Activated naive CD4-positive, alpha-beta T cell treated with anti-CD3 and anti-CD28 coated beads, Interleukin-2, amount 50 U/mL, for 24 hours (primary cell): ENCODE data around the gene FAM227B.
"Not testable (repeated sequence)": the region's sequence is repeated elsewhere in the genome, so short reads cannot be mapped to it uniquely, and the experiment has no call there.

Experiments used
- H3K27ac Mint-ChIP-seq: one replicate; pipeline ENCODE4 v1.8.0; 2021; ENCODE audit warnings: mild to moderate bottlenecking, mixed read lengths
- H3K27me3 Mint-ChIP-seq: one replicate; pipeline ENCODE4 v1.8.0; 2021; ENCODE audit warnings: mixed read lengths
- H3K36me3 Mint-ChIP-seq: one replicate; pipeline ENCODE4 v1.8.0; 2021; ENCODE audit warnings: mixed read lengths
- H3K4me1 Mint-ChIP-seq: one replicate; pipeline ENCODE4 v1.8.0; 2021; ENCODE audit warnings: mixed read lengths
- H3K4me3 Mint-ChIP-seq: one replicate; pipeline ENCODE4 v1.8.0; 2021; ENCODE audit warnings: mild to moderate bottlenecking, mixed read lengths
- H3K9me3 Mint-ChIP-seq: one replicate; pipeline ENCODE4 v1.8.0; 2021; ENCODE audit warnings: mixed read lengths

The FAM227B gene

GRCh38 chr15:49412797-49413196, 207.8 kb downstream of the FAM227B start:
- Mint-ChIP-seq H3K4me3 (no peak overlapping the region), H3K27me3 (peaks cover 5% of the 10 kb centered on the region), H3K27ac (no peak overlapping the region), H3K9me3 (no peaks in the 10 kb centered on the region), H3K4me1 (no peaks in the 10 kb centered on the region), H3K36me3 (peaks cover 1% of the 10 kb centered on the region)

DNA sequence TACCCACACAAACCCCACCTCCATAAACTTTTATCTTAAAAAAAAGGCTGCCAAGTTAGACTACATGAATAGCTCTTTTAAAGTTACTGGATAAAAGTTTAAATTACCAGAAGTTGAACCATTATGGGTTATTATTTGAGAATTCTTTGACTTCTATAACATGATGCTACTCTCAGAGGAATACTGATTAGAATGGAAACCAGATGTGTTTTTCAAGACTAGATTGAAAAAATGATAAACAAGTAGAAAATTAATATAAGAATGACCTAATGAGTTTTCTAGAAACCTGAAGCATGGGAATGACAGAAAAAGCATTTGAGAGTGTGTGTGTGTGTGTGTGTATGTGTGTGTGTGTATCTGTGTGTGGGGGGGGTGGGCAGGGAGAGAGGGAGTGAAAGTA, 210.0 kb downstream of the FAM227B start:
- no peak overlapping the region for H3K4me3 Mint-ChIP-seq
- H3K27me3 Mint-ChIP-seq, result peaks cover 7% of the 10 kb centered on the region
- peaks cover 1% of the 10 kb centered on the region for H3K36me3 Mint-ChIP-seq
- H3K9me3 Mint-ChIP-seq, result no peaks in the 10 kb centered on the region
- no peaks in the 10 kb centered on the region for H3K4me1 Mint-ChIP-seq
- no peak overlapping the region for H3K27ac Mint-ChIP-seq

DNA sequence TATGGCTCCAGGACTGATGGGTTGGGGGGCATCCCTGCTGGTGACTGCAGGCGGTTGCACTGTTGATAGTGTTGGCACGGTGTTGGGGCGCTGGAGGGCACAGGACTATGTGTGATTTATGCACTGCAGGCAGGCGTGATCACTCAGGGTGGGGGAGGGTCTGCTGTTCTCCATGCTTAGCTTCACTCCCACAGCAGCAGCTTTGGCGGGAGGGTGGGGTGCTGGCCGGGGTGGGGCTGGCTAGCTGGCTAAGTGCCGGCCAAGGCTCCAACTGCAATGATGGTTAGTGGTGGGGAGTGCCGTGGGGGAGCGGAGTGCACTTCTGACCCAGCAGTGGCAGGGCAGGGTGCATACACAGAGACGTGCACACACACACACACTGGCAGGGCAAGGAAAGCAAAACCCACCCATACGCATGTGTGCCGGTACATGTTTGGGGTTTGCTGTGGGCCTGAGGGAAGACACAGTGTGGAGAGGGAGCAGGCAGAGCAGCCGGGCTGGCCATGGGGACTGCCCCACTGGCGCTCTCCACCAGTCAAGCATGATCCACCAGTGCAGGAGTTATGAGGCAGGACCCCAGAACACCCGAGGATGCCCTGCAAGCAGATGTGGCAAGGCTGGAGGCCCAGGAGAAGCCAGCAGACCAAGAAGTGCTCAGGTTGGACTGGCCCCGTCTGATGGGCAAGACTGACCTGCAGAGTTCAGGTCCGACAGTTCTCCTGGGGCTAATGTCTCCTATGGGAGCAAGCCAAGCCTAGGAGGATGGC, 214.1 kb downstream of the FAM227B start:
- H3K27me3 Mint-ChIP-seq, result peaks cover 4% of the 10 kb centered on the region

GRCh38 chr15:49402515-49403296, 217.9 kb downstream of the FAM227B start:
- not testable (repeated sequence) for H3K4me3 Mint-ChIP-seq, H3K9me3 Mint-ChIP-seq, H3K27me3 Mint-ChIP-seq, H3K4me1 Mint-ChIP-seq, H3K27ac Mint-ChIP-seq, H3K36me3 Mint-ChIP-seq

More for the DNA sequence above, 214.1 kb downstream of the FAM227B start:
- no peaks in the 10 kb centered on the region for H3K36me3 Mint-ChIP-seq
- H3K4me1 Mint-ChIP-seq, result no peaks in the 10 kb centered on the region
- H3K9me3 Mint-ChIP-seq, result no peaks in the 10 kb centered on the region
- H3K4me3 Mint-ChIP-seq, result no peak overlapping the region
- H3K27ac Mint-ChIP-seq, result no peak overlapping the region

GRCh38 chr15:49387471-49387870, 233.1 kb downstream of the FAM227B start:
- no peaks in the 10 kb centered on the region for H3K4me1 Mint-ChIP-seq
- no peak overlapping the region for H3K27ac Mint-ChIP-seq
- peaks cover 3% of the 10 kb centered on the region for H3K36me3 Mint-ChIP-seq
- peaks cover 4% of the 10 kb centered on the region for H3K27me3 Mint-ChIP-seq
- no peak overlapping the region for H3K4me3 Mint-ChIP-seq
- H3K9me3 Mint-ChIP-seq, result peaks cover 13% of the 10 kb centered on the region

- Mint-ChIP-seq H3K9me3 (peaks cover 13% of the 10 kb centered on the region), H3K4me1 (no peaks in the 10 kb centered on the region), H3K4me3 (no peak overlapping the region), H3K36me3 (peaks cover 6% of the 10 kb centered on the region), H3K27ac (no peak overlapping the region), H3K27me3 (peaks cover 5% of the 10 kb centered on the region)
Measured at GRCh38 chr15:49383266-49383665, 237.4 kb downstream of the FAM227B start.

DNA sequence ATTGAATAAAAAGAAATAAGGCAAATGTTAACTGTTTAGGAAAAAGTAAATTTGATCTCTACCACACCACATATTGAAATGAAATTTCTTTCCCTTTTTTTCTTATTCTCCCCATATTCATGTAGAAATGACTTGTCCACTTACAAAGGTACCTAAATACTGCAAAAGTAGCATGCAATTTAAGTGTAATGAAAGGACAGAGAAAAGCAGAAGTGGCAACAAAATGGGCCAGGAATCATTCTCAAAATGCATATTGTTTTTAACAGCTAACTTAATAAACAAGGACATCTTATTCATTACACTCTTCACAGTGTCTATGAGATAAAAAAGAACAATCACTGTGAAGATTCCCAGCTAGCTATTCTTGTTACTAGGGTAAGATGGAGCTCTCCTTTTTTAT, 238.2 kb downstream of the FAM227B start:
- H3K27ac Mint-ChIP-seq, result no peak overlapping the region
- H3K9me3 Mint-ChIP-seq, result peaks cover 11% of the 10 kb centered on the region
- H3K36me3 Mint-ChIP-seq, result peaks cover 6% of the 10 kb centered on the region
- no peak overlapping the region for H3K4me3 Mint-ChIP-seq
- H3K27me3 Mint-ChIP-seq, result peaks cover 5% of the 10 kb centered on the region
- H3K4me1 Mint-ChIP-seq, result no peaks in the 10 kb centered on the region

DNA sequence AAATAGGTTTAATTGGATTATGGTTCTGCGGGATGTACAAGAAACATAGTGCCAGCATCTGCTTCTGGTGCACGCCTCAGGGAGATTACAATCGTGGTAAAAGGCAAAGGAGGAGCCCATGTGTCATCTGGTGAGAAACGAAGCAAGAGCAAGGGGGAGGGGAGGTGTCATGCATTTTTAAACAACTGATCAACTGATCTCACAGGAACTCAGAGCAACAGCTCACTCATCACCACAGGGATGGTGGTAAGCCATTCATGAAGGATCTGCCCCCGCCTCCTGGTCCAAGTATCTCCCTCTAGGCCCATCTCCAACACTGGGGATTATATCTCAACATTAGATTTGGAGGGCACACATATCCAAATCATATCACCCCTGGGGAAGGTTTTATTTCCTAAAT, 239.7 kb downstream of the FAM227B start:
- Mint-ChIP-seq H3K9me3 (no peaks in the 10 kb centered on the region), H3K36me3 (peaks cover 6% of the 10 kb centered on the region), H3K4me1 (no peaks in the 10 kb centered on the region), H3K27me3 (peaks cover 4% of the 10 kb centered on the region), H3K4me3 (no peak overlapping the region), H3K27ac (no peak overlapping the region)

DNA sequence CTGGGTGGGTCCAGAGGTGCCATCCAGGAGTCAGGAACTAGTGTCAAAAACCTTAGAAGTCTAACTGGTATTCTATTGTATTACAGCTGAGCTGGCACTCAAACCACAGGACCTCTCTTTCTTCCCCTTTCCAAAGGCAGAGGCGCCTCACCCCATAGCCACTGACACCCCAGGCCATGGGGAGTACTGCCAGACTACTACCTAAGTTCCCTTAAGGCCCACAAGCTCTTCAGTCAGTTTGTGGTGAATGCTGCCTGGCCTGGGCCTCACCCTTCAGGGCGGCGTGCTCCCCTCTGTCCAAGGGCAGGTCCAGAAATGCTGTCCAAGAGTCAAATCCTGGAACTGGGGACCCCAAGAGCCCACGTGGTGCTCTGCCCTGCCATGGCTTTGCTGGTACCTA, 240.6 kb downstream of the FAM227B start:
- Mint-ChIP-seq H3K9me3 (no peaks in the 10 kb centered on the region), H3K36me3 (peaks cover 3% of the 10 kb centered on the region), H3K4me3 (no peak overlapping the region), H3K27me3 (peaks cover 4% of the 10 kb centered on the region), H3K4me1 (no peaks in the 10 kb centered on the region), H3K27ac (no peak overlapping the region)

GRCh38 chr15:49372366-49372765, 248.3 kb downstream of the FAM227B start:
- Mint-ChIP-seq H3K4me1 (no peaks in the 10 kb centered on the region), H3K9me3 (no peaks in the 10 kb centered on the region), H3K36me3 (no peaks in the 10 kb centered on the region), H3K27ac (no peak overlapping the region), H3K4me3 (no peak overlapping the region), H3K27me3 (no peaks in the 10 kb centered on the region)

DNA sequence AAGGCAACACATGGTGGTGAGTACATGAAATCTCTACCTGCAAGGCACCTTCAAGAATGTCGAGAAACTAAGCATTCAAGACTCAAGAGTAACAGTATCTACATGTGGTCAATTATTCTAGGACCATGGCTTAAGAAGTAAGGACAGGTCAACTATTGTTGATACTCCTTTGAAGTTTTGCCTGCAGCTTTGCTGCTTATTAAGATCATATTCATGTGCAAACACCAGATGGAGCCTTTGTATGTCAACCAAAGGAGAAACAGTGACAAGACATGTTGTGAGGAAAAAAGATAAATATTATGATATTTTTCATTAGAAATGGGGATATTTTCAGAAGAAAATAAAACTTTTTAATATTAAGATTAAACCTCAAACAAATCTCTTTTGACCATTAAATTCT, 249.8 kb downstream of the FAM227B start:
- Mint-ChIP-seq H3K27ac (no peak overlapping the region), H3K27me3 (no peaks in the 10 kb centered on the region), H3K36me3 (peaks cover 1% of the 10 kb centered on the region), H3K4me3 (no peak overlapping the region), H3K4me1 (no peaks in the 10 kb centered on the region), H3K9me3 (peaks cover 4% of the 10 kb centered on the region)

GRCh38 chr15:49366496-49366895, 254.1 kb downstream of the FAM227B start:
- Mint-ChIP-seq H3K27ac (no peak overlapping the region), H3K4me3 (no peak overlapping the region), H3K36me3 (peaks cover 10% of the 10 kb centered on the region), H3K27me3 (no peaks in the 10 kb centered on the region), H3K9me3 (peaks cover 10% of the 10 kb centered on the region), H3K4me1 (no peaks in the 10 kb centered on the region)

GRCh38 chr15:49361370-49361769, 259.2 kb downstream of the FAM227B start:
- Mint-ChIP-seq H3K4me1 (no peaks in the 10 kb centered on the region), H3K27me3 (no peaks in the 10 kb centered on the region), H3K36me3 (peaks cover 12% of the 10 kb centered on the region), H3K9me3 (peaks cover 12% of the 10 kb centered on the region), H3K27ac (no peak overlapping the region), H3K4me3 (no peak overlapping the region)

DNA sequence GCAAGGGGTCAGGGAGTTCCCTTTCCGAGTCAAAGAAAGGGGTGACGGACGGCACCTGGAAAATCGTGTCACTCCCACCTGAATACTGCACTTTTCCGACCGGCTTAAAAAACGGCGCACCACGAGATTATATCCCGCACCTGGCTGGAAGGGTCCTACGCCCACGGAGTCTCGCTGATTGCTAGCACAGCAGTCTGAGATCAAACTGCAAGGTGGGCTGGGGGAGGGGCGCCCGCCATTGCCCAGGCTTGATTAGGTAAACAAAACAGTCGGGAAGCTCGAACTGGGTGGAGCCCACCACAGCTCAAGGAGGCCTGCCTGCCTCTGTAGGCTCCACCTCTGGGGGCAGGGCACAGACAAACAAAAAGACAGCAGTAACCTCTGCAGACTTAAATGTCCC, 266.2 kb downstream of the FAM227B start:
- peaks cover 11% of the 10 kb centered on the region for H3K9me3 Mint-ChIP-seq
- H3K4me3 Mint-ChIP-seq, H3K27ac Mint-ChIP-seq, H3K27me3 Mint-ChIP-seq, H3K4me1 Mint-ChIP-seq: not testable (repeated sequence)
- peaks cover 13% of the 10 kb centered on the region for H3K36me3 Mint-ChIP-seq

GRCh38 chr15:49343546-49343945, 277.1 kb downstream of the FAM227B start:
- H3K27ac Mint-ChIP-seq, result no peak overlapping the region
- H3K4me3 Mint-ChIP-seq, result no peak overlapping the region
- H3K27me3 Mint-ChIP-seq, result no peaks in the 10 kb centered on the region
- no peaks in the 10 kb centered on the region for H3K4me1 Mint-ChIP-seq
- H3K9me3 Mint-ChIP-seq, result peaks cover 11% of the 10 kb centered on the region
- H3K36me3 Mint-ChIP-seq, result peaks cover 42% of the 10 kb centered on the region

DNA sequence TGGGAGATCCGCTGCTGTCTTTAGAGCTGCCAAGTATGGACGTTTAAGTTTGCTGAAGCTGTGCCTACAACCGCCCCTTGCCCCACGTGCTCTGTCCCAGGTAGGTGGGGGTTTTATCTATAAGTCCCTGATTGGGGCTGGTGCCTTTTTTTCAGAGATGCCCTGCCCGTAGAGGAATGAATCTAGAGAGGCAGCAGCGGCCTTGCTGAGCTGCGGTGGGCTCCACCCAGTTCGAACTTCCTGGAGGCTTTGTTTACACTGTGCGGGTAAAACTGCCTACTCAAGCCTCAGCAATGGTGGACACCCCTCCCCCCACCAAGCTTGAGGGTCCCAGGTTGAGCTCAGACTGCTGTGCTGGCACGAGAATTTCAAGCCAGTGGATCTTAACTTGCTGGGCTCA, 281.0 kb downstream of the FAM227B start:
- Mint-ChIP-seq H3K4me1 (no peaks in the 10 kb centered on the region), H3K36me3 (peaks cover 43% of the 10 kb centered on the region), H3K4me3 (no peak overlapping the region), H3K27ac (no peak overlapping the region), H3K27me3 (no peaks in the 10 kb centered on the region), H3K9me3 (peaks cover 7% of the 10 kb centered on the region)
